ENCODE results near the gene G6PD.

G6PD gene

GRCh38 chrX:154489182-154489581 lies 57.5 kb downstream of the G6PD start:
- Histone ChIP-seq H3K27me3 (ENCODE audit: insufficient read depth, poor library complexity, severe bottlenecking) (no peaks in the 10 kb centered on the region), H3K27ac (replicated peaks) (no peak overlapping the region), H3K4me3 (replicated peaks; ENCODE audit: insufficient read depth, low read length) (no peak overlapping the region)
- DNase-seq (ENCODE audit: low read depth in 1 of 2, low spot score in 1 of 2): no peak
- TF ChIP-seq REST (IDR thresholded peaks at IDR 0.05; ENCODE audit: insufficient replicate concordance, low read depth): no peak
- TF ChIP-seq SPI1 (IDR thresholded peaks at IDR 0.05; ENCODE audit: borderline replicate concordance, low read depth): no peak
- no peak for TF ChIP-seq CTCF (IDR thresholded peaks at IDR 0.05; ENCODE audit: insufficient read depth, low read length)
- no peak for TF ChIP-seq GABPA (IDR thresholded peaks at IDR 0.05; ENCODE audit: low read depth)
- no peak for TF ChIP-seq POLR2AphosphoS5 (IDR thresholded peaks at IDR 0.05; ENCODE audit: low read depth)

GRCh38 chrX:154488336-154489075 lies 58.1 kb downstream of the G6PD start:
- no peak overlapping the region for H3K4me3 ChIP-seq (replicated peaks; ENCODE audit: insufficient read depth, low read length)

More at GRCh38 chrX:154488336-154489075, 58.1 kb downstream of the G6PD start:
- no peak for DNase-seq (ENCODE audit: low read depth in 1 of 2, low spot score in 1 of 2)
- H3K27ac ChIP-seq (replicated peaks): no peak overlapping the region
- TF ChIP-seq CTCF (IDR thresholded peaks at IDR 0.05; ENCODE audit: insufficient read depth, low read length) (no peak), POLR2AphosphoS5 (IDR thresholded peaks at IDR 0.05; ENCODE audit: low read depth) (no peak), GABPA (IDR thresholded peaks at IDR 0.05; ENCODE audit: low read depth) (no peak), SPI1 (IDR thresholded peaks at IDR 0.05; ENCODE audit: borderline replicate concordance, low read depth) (no peak), REST (IDR thresholded peaks at IDR 0.05; ENCODE audit: insufficient replicate concordance, low read depth) (no peak)
- no peaks in the 10 kb centered on the region for H3K27me3 ChIP-seq (ENCODE audit: insufficient read depth, poor library complexity, severe bottlenecking)

All from HL-60 (cell line).